GM18951 (cell line): ENCODE results near the gene CFAP299.

Experiments
- POLR2A ChIP-seq: IDR thresholded peaks from 4 replicates; pipeline ENCODE4 v1.6.1; 2011; ENCODE audit warnings: mild to moderate bottlenecking; ENCODE audit not compliant: insufficient read length, insufficient read depth; ENCODE audit errors: extremely low read depth
- in situ Hi-C: fragments of 300-500 bp; cut with MboI; formaldehyde crosslinking; loops from one replicate; pipeline ENCODE4 v1.12.0; 2022; ENCODE audit warnings: low sequenced_read_pairs, mixed read lengths, inconsistent platforms; ENCODE audit not compliant: unreplicated experiment

The CFAP299 gene

DNA sequence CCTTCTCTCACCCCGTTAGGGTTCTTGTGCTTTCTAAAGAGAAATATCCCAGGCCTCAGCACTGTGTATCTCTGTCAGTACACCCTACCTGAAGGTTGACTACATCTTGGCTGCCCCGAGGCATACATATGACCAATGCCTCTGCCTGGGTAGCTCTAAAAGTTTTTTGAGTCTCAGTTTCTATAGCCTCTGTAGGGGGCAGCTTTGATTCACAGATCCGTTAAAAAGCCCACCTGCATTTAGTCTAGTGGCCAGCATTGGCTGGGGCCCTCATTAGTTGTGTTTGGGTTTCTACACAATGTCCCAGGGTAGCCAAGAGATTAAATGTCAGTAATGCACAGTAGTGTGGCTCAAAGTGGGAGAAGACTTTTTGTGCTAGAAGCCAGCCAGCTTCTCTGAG lies 151.1 kb downstream of the CFAP299 start:
- in situ Hi-C loops: no loop called here
- TF ChIP-seq POLR2A: no peak

DNA sequence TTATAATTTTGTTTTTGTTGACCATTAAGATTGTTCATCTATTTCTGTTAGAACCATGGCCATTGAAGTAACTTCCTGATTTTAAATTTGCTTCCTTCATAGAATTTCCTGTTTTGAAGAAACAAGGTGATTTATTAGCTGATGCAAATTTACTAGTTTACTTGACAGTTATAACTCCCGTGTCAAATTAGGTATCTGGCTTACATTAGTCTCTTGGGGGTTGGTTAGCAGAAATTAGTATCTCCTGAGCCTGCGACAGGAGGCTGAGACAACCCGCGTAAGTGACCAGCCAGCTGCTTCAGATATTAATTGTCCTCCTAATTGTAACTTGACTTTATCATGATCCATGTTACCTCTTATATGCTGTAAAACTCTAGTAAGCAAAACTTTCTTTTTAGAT lies 154.3 kb downstream of the CFAP299 start:
- no peak for TF ChIP-seq POLR2A
- in situ Hi-C loops: no loop called here

DNA sequence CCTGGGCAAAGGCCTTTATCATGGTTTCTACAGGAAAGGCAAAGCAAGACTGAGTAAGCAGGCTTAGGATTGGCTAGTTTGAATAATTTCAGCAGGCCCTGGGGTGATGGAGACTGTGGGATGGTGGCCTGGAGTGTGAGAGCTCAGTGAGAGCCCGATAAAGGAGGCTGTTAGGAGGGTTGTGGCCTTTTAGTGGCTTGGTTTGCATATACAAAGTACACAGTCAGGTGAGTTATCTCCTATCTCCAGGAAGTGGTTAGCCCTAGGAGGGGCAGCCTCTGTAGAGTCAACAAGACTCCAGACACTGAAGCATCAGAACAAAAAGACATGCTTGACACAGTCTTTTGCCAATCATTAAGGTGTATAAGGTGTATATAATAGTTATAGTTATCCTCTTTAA lies 157.2 kb downstream of the CFAP299 start:
- in situ Hi-C loops: no loop called here
- no peak for TF ChIP-seq POLR2A

GRCh38 chr4:80495865-80496264 lies 160.3 kb downstream of the CFAP299 start:
- TF ChIP-seq POLR2A: no peak
- in situ Hi-C loops: no loop called here

GRCh38 chr4:80498725-80499124 lies 163.2 kb downstream of the CFAP299 start:
- TF ChIP-seq POLR2A: no peak
- in situ Hi-C loops: no loop called here

GRCh38 chr4:80500613-80501012 lies 165.1 kb downstream of the CFAP299 start:
- no peak for TF ChIP-seq POLR2A
- in situ Hi-C loops: no loop called here

DNA sequence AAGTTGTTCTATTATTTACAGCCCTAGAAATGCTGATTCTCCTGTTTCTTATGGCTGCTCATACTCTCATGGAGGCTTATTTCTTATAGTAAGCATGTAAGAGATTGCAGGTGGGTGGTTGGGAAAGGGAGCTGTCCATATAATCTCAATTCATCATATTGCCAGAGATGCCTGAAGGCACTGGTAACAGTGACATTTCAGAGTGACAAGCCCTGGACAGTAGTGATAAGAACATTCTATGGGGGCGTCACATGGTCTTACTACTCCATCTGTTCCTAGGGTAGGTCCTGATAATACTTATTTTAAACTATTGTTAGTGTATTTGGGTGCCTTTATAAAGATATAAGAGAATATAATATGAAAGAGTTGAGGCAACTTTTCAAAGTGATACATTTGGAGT lies 171.5 kb downstream of the CFAP299 start:
- TF ChIP-seq POLR2A: no peak
- in situ Hi-C loops: no loop called here

- in situ Hi-C loops: no loop called here
- TF ChIP-seq POLR2A: no peak
Measured at GRCh38 chr4:80507507-80507906, 172.0 kb downstream of the CFAP299 start.

DNA sequence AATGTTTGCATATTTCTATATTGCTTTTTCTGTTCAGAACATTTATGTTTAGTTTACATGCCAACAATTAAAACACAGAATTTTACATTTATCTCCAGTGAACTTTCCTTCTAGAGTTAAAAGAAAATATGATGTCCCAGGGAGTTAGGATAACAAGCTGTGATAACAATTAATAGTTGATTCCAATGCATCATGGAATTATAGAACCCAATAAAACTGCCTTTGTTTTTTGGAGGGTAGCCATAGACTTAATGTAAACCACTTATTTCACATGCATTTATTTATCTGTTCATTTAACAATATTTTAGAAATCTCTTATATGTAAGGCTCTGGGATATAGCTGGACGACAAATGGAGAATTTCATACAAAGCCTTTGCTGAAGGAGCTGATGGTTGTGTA lies 180.0 kb downstream of the CFAP299 start:
- TF ChIP-seq POLR2A: no peak
- in situ Hi-C loops: no loop called here

GRCh38 chr4:80521438-80521837 lies 185.9 kb downstream of the CFAP299 start:
- in situ Hi-C loops: no loop called here

GRCh38 chr4:80526697-80527096 lies 191.2 kb downstream of the CFAP299 start:
- TF ChIP-seq POLR2A: no peak
- in situ Hi-C loops: no loop called here

More at GRCh38 chr4:80521438-80521837, 185.9 kb downstream of the CFAP299 start:
- TF ChIP-seq POLR2A: no peak

DNA sequence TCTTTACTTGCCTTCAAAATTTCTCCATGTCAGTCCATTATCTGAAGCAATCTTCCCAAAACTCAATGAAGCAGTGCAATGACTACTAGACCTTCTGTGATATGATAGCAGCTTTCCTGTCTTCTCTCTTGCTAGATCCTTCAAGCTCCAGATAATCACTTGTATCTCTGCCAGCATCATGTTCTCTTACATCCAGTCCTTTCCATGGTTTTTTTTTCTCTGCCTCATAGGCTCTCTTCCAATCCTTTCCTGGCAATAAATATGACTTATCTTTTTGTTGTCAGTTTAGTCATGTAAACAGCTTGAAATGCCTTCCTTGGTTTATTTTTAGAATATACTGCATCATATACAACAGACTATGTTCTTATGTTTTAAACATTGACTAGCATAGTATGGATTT lies 193.5 kb downstream of the CFAP299 start:
- no peak for TF ChIP-seq POLR2A
- in situ Hi-C loops: no loop called here

GRCh38 chr4:80532674-80533333 lies 197.3 kb downstream of the CFAP299 start:
- in situ Hi-C loops: no loop called here
- no peak for TF ChIP-seq POLR2A

DNA sequence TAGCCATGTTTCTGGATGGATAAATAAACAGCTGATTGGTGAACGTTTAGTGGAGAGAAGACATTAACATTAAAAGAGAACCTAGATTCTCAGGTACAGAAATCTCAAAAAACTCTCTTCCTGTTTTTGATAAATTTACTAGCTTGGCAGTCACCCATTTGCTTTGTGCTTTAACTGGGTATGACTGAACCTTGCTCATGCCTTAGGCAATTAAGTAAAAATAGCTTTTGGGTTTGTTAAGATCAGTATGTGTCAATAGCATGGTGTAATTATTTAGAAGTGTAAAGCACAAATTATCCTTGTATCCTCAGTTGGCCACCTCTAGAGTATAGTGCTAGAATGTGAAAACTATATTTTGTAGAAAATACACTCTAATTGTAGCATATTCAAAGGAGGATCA lies 200.0 kb downstream of the CFAP299 start:
- in situ Hi-C loops: no loop called here
- no peak for TF ChIP-seq POLR2A
